ENCODE measurements around the gene ITGAL.

- TF ChIP-seq CTCF (IDR thresholded peaks at IDR 0.05) (no peak), POLR2A (IDR thresholded peaks at IDR 0.05) (no peak)
Observed at GRCh38 chr16:30428055-30428454, 44.5 kb upstream of the ITGAL start.
